HG03064 (cell line): ENCODE data around the gene GLE1.
"Not testable (repeated sequence)": the region's sequence is repeated elsewhere in the genome, so short reads cannot be mapped to it uniquely, and the experiment has no call there.

Experiments used
- ATAC-seq: cut with Tn5 transposase; IDR thresholded peaks from one replicate; pipeline ENCODE4 v1.9.1; 2021; ENCODE audit warnings: low read depth; ENCODE audit not compliant: unreplicated experiment

The GLE1 gene

DNA sequence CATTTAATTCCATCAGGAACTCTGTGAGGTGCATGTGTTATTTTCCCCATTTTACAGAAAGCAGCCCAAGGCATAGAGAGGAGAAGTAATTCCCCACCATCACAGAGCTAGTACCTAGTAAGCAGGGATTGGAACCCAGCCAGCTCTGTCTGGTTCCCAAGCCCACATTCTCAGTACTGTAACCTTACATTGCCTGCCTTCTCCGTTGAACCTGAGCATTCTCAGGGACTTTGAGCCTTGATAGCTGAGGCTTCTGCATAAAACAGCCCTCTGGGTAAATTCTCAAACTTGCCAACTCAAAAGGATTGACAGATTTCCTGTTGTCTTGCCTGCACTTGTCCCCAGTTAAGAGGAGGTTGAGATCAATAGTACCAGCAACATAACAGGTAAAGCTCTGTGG lies 9.2 kb upstream of the GLE1 start:
- no peak for ATAC-seq

DNA sequence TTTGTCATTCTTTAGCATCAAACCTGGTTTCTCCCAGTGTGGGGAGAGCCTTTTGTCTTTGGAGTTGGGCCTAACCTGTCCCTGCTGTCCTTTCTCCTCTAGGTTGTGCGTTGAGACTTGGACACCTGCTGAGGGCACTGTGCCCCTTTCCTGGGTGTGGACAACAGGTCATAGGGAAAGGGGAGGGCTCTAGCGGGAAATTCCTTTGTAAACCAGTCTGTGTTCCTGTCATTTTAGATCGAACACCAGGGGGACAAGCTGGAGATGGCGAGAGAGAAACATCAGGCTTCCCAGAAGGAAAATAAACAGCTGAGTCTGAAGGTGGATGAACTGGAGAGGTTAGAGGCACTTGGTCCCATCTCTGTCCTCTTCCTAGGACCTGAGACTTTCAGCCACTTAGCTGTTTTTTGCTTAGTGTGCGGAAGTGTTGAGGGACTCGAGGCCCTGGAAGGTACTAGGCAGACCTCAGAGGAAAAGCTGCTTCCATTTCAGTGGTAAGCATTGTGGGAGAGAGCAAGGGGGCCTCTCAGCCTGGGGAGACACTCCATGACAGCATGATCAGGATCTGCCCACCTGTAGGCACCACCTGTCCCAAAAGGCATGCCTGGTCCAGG lies 8.6 kb upstream of the GLE1 start:
- ATAC-seq, result no peak

DNA sequence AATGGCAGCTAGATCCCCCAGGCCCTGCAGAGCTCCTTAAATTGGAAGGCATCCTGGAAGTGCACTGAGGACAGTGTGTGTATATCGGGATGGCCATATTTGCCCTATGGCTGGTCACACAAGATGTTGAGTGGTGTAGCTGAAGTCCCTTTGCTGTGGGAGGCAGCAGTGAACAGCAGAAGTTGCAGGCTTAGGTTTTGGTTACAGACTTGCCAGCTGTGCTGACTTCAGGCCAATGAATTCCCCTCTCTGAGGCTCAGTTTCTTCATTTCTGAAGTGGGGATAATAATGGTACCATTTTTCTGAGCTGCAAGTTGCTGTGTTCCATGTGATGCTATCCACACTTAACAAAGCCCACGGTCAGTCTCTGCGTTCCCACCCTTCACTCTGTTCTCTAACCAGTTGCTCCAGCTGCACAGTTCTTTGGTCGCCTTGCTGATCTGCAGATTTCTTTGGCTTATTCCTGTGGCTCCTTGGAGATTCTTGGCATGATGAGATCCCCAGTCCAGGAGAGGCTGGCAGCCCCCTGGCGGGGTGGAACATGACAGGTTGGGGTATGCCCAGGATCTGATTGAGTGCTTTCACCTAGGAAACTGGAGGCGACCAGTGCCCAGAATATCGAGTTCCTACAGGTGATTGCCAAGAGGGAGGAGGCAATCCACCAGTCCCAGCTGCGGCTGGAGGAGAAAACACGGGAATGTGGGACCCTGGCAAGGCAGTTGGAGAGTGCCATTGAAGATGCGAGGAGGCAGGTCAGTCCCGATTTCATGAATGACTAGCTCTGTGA lies 6.5 kb upstream of the GLE1 start:
- ATAC-seq, result no peak

DNA sequence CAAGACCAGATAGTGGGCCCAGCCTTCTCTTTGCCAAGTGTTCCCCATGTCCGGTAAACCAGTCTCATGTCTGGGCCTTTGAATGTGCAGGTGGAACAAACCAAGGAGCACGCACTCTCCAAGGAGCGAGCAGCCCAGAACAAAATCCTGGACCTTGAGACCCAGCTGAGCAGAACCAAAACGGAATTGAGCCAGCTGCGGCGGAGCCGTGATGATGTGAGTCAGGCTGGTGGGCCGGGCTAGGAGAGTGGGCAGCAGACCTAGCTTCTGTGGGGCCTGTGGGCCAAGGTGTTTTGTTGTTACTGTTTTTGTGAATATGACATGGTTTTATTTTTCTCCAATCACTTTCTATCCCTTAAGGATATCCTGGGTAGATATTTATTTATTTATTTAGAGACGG lies 5.6 kb upstream of the GLE1 start:
- no peak for ATAC-seq

DNA sequence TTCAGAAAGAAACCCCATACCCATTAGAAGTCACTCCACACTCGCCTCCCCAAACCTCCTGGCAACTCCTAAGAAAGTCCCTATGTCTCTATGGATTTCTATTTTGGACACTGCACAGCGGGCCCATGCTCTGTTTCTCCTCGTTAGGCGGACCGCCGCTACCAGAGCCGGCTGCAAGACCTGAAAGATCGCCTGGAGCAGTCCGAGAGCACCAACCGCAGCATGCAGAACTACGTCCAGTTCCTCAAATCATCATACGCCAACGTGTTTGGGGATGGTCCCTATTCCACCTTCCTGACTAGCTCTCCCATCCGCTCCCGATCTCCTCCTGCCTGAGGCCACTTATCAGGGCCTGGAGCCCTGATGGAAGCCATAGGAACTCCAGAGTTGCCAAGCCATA lies 4.6 kb upstream of the GLE1 start:
- no peak for ATAC-seq

DNA sequence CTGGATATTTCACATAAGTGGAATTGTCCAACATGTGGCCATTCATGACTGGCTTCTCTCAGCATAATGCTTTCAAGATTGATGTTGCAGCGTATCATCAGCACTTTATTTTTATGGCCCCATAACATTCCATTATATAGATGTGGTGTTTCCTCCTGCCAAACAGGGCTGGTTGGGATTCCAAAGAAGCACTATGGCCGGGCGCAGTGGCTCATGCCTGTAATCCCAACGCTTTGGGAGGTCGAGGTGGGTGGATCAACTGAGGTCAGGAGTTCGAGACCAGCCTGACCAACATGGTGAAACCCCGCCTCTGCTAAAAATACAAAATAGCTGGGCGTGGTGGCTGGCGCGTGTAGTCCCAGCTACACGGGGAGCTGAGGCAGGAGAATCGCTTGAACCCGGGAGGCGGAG lies 1.1 kb upstream of the GLE1 start:
- ATAC-seq, result not testable (repeated sequence)

DNA sequence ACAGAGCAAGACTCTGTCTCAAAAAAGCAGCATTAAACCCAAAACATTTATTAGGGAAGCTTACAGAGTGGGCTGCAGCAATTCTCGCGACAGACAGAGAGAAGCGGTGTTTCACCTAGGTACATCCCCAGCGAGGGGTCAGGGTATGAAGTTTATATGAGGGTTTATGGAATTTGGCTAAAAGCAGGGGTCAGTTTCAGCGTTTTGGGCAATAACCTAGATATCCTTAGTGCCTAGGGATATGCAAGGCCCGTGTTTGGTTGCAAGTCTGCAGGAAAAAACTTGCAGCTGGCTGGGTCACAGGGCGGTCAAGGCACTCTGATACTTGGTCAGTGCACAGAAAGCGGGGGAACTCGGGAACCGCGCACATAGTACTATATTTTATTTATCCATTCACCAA lies 649 bp upstream of the GLE1 start:
- ATAC-seq, result no peak

DNA sequence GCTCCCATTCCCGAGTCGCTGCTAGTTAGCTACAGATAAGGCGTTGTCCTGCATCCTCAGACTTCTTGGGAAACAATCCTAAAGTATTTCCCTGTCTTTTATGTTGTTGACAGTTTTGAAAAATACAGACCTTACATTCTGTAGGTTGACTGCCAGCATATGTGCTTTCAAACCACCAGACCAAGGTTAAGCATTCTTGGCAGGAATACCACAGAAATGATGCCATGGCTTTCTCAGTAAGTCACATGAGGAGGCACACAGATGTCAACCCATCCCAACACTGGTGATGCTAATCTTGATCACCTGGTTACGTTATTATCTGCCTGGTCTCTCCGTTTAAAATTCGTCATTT lies 871 bp downstream of the GLE1 start:
- ATAC-seq, result no peak

DNA sequence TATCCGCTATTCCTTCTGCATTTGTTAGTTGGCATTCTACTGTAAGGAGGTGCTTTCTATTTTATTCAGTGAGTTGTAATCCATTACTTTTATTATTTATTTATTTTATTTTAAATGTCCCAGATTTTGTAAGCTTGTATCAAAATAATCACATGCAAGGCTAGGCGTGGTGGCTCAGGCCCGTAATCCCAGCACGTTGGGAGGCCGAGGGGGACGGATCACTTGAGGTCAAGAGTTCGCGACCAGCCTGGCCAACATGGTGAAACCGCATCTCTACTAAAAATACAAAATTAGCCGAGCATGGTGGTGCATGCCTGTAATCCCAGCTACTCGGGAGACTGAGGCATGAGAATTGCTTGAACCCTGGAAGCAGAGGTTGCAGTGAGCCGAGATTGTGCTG lies 1.4 kb downstream of the GLE1 start:
- not testable (repeated sequence) for ATAC-seq

DNA sequence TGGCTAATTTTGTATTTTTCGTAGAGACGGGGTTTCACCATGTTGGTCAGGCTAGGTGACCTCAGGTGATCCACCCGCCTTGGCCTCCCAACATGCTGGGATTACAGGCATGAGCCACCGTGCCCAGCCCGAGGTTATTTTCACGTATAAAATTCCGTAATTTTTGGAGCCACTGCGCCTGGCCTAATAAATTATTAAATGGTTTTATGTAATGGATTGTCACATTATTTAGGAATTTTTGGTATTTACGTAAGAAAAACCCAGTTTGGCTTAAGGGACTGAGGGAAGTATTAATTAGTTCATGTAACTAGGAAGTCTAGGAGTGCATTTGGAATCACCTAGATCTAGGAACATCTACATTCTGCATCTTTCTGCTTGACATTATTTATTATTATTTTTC lies 8.3 kb downstream of the GLE1 start:
- no peak for ATAC-seq

DNA sequence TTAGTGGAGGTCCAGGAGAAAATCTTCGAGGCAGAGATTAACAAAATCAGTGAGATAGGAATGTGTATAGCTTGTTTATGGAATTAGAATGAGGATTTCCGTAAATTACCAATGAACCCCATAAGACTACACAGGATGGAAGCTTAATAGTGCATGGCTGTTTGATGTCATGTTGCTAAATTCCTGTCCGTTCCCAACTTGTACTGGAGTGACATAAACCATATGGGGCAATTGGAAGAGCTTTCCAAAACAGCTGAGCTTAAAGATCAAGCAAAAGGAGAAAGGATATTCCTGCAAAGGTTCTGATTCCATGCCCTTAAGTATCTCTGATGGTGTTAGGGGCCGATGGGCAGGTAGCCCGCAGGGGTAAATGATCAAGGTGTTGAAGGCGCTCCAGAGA lies 17.4 kb downstream of the GLE1 start:
- no peak for ATAC-seq

DNA sequence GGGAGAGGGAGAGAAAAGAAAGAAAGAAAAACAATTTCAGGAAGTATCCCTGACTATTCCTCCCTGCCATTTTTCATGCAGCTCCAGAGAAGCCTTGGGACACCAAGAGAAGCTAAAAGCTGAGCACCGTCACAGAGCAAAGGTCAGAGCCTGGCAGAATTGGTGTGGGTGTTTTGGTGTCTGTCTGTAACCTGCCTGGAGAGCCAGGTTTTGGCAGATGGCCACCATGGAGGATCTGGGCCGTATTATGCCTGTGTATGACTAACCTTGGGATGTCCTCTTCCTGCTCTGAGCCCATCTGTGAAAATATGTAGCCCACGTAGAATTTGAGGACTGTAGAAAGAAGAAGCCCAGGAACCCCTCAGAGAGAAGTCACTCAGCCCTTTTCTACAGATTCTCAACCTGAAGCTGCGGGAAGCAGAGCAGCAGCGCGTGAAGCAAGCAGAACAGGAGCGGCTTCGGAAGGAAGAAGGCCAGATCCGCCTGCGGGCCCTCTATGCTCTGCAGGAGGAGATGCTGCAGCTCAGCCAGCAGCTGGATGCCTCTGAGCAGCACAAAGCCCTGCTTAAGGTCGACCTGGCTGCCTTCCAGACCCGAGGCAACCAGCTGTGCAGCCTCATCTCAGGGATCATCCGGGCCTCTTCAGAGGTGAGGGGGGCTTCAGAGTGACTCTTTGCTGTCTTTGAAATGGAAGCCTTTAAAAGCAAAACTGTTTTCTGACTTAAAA lies 18.8 kb downstream of the GLE1 start:
- no peak for ATAC-seq

DNA sequence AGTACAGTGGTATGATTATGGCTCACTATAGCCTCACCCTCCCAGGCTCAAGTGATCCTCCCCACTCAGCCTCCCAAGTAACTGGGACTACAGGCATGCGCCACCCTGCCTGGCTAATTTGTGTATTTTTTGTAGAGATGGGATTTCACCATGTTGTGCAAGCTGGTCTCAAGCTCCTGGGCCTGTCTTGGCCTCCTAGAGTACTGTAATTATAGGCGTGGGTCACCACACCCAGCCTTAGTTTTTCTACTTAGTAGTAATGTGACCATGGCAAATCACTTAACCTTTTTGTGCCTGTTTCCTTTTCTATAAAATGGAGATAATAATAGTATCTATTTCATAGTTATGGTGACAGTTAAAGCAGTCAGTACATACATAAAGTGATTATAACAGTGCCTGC lies 22.2 kb downstream of the GLE1 start:
- ATAC-seq, result no peak

DNA sequence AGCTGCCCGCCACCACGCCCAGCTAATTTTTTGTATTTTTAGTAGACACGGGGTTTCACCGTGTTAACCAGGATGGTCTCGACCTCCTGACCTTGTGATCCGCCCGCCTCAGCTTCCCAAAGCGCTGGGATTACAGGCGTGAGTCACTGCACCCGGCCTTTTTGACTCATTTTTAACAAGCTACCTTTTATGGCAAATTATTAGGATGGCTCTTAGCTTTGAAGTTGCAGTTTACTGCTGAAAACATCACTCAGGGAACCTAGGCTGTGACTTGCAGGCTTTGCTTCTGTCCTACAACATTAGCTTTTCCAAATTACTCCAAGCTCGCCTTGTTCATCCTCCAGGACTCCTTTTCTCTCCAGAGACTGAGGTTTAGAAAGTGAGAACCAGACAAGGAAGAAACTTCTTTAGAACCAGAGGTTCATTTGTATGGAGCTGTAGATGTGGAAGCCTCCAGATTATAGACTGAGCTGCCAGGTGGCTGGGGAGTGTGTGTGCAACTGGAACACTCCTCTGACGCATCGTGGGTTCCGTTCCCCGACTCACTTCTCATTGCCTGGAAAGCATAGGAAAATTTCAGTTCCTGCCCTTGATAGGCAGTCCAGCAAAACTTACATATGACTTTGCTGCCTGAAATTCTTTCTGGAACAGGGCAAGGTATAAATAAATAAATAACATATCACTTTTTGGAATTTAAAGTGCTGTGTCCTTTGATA lies 24.1 kb downstream of the GLE1 start:
- no peak for ATAC-seq

DNA sequence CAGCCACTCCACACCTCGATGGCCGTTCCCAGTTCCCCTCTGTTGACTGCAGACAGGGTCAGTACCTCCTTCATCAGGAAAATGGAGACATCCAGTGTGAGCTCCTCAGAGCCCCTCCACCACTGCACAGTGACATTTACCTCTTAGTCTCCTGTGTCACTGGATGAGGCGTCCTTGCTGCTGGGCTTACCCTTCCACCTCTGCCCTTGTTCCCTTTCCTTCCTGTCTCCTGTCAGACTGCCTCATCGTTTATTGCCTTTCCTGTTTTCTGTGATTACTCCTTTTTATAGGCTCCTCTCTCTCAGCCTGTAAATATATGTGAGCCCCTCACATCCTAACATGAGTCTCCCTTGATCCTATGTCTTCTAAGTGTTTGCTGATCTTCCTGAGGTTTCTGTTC lies 24.7 kb downstream of the GLE1 start:
- no peak for ATAC-seq

DNA sequence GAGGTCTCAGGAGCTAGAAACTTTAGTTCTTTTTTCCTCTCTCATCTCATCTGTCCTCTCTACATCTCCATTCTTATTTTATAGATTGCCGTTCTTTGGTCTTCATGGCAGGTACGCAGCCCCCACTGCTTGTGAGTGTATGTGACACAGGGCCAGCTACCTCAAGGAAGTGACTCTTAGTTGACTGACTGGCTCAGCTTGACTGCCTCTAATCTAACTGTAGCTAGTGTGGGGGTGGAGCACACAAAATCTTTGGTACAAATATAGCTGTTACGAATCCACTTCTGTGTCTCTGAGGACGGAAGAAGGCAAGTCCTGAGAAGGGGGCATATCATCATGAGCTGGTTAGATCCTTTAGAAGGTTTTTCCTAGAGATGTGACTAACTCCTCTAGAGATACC lies 28.1 kb downstream of the GLE1 start:
- no peak for ATAC-seq

DNA sequence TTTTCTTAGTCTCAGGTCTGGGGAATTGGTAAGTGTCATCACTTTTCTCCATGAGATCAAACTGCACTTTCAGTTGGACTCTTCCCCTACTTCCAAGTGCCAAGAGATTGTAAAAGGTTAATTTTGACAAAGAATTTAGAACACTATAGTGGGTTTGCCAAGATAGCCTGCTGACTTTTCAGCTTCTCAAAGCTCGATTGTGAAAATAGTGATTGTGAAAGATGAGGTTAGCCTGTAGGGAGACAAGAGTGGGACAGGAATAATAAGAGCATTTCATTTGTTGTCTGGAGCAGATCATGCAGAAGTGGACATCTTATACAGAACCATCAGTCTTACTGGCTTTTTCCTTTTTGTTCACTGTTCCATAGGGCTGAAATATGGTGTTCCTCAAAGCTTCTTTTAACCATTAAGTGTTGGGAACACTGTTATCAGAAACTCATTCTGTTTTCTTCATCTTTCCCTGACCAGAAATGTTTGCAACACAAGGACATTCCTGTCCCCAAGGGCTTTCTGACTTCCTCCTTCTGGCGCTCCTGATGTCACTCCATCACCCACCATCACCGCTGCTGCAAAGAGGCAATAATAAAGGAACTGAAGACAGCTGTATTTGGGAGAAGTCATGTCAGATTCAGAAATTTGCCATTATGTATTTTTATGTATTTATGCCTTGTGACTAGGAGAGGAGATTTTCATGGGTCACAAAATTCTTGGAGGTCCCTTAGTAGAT lies 36.3 kb downstream of the GLE1 start:
- ATAC-seq, result no peak

DNA sequence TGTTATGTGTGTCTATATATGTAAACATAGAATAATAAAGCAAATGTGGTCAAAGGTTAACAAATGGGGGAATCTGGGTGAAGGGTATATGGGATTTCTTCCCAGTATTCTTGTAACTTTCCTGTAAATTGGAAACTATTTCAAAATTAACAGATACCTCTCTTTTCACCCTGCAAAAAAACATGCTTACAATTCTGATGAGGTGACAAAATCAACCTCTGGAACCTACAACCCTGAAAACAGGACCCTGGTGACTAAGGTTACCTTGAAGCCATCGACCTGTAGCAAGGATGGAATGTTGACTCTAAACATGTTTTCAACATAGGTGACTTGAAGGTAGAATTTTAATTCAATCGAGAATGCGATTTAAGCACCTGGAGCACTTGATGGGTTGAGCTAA lies 42.0 kb downstream of the GLE1 start:
- no peak for ATAC-seq

DNA sequence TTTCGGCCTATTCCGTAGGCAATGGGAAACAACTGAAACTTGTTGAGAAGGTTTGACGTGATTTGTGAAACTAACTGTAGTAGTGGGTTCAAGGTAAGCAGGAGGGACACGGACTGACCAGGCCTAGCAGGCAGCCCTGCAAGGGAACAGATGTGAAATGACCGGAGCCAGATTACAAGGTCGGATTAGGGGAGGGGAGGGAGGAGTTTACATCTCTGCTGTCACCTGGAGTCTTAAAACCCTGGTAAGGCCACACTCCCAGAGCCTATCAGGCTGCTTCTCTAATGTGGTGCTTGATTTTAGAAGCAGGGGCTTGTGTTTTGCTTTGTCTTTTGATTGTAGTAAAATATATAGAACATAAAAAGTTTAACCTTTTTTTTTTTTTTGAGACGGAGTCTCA lies 44.4 kb downstream of the GLE1 start:
- no peak for ATAC-seq

DNA sequence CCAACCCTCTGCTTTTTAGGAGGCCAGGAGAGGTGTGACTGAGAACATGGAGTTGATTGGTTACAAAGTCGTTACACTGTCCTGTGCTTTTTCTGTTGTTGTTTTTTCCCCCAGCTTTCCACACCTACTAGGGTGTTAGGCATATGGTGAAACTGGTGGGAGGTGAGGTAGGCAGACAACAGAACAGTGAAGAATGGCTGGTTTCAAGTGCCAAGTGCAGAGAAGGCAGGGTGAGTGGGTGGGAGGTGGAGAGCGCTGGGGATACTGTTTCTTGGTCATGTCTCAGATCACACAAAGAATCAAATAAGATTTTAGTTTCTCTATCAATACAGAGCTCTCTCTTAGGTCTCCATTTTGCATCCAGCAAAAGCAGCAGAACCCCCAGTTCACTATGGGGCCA lies 45.7 kb downstream of the GLE1 start:
- ATAC-seq, result no peak
